ENCODE data around the gene MYADML2. TPM values are rescaled to one million over a fixed set of nuclear protein-coding genes. Genes with fewer than 3 reads are reported as not detected.

The MYADML2 gene
- total RNA-seq, 1 donor from 2014 or later = 0.11 TPM

GRCh38 chr17:81939218-81939617 lies 7.8 kb downstream of the MYADML2 start:
- Mint-ChIP-seq H3K27me3 (ENCODE audit: insufficient read depth, low read depth) (peaks cover 12% of the 10 kb centered on the region), H3K27ac (no peak overlapping the region), H3K4me3 (peak overlapping the region; percentile 69), H3K4me1 (peaks cover 12% of the 10 kb centered on the region), H3K36me3 (peaks cover 2% of the 10 kb centered on the region), H3K9me3 (no peaks in the 10 kb centered on the region)
- Histone ChIP-seq H3K36me3 (no peaks in the 10 kb centered on the region), H3K4me2 (no peak overlapping the region), H3K9me3 (ENCODE audit: low read depth) (no peaks in the 10 kb centered on the region), H3K4me3 (no peak overlapping the region), H2AFZ (replicated peaks) (no peak overlapping the region), H3K27ac (no peak overlapping the region), H3K79me2 (ENCODE audit: low read depth) (peaks cover 6% of the 10 kb centered on the region), H3F3A (ENCODE audit: low read depth) (peaks cover 7% of the 10 kb centered on the region), H3K4me1 (peaks cover 16% of the 10 kb centered on the region), H4K20me1 (ENCODE audit: low read depth) (no peaks in the 10 kb centered on the region), H3K27me3 (peaks cover 36% of the 10 kb centered on the region), H3K9ac (no peak overlapping the region)
- no peak for DNase-seq (ENCODE audit: low spot score)
- TF ChIP-seq CTCF (IDR thresholded peaks at IDR 0.05) (no peak), EZH2 (IDR thresholded peaks at IDR 0.05) (no peak), EZH2phosphoT487 (IDR thresholded peaks at IDR 0.05) (no peak)

- no peak for TF ChIP-seq EZH2 (IDR thresholded peaks at IDR 0.05)
- H3K36me3 Mint-ChIP-seq = peaks cover 2% of the 10 kb centered on the region
- DNase-seq (ENCODE audit: low spot score) = no peak
- Histone ChIP-seq H3K27me3 (peaks cover 18% of the 10 kb centered on the region), H3K27ac (no peak overlapping the region), H4K20me1 (ENCODE audit: low read depth) (no peaks in the 10 kb centered on the region), H3K4me3 (no peak overlapping the region), H3K4me1 (no peaks in the 10 kb centered on the region), H3K9ac (no peak overlapping the region), H3K4me2 (no peak overlapping the region), H3K36me3 (no peaks in the 10 kb centered on the region), H2AFZ (replicated peaks) (no peak overlapping the region), H3F3A (ENCODE audit: low read depth) (peaks cover 4% of the 10 kb centered on the region), H3K9me3 (ENCODE audit: low read depth) (no peaks in the 10 kb centered on the region), H3K79me2 (ENCODE audit: low read depth) (peaks cover 6% of the 10 kb centered on the region)
- no peak overlapping the region for H3K27ac Mint-ChIP-seq
- peak overlapping the region; percentile 89 for H3K4me3 Mint-ChIP-seq
- no peaks in the 10 kb centered on the region for H3K9me3 Mint-ChIP-seq
- H3K27me3 Mint-ChIP-seq (ENCODE audit: insufficient read depth, low read depth) = peaks cover 13% of the 10 kb centered on the region
- H3K4me1 Mint-ChIP-seq = peaks cover 10% of the 10 kb centered on the region
Observed at GRCh38 chr17:81935709-81936084, 11.3 kb downstream of the MYADML2 start.

- H3K27ac Mint-ChIP-seq = no peak overlapping the region
- no peaks in the 10 kb centered on the region for H3K4me1 ChIP-seq
- no peak for DNase-seq (ENCODE audit: low spot score)
- H3K36me3 ChIP-seq = no peaks in the 10 kb centered on the region
- H4K20me1 ChIP-seq (ENCODE audit: low read depth) = peaks cover under 1% of the 10 kb centered on the region
- TF ChIP-seq EZH2phosphoT487 (IDR thresholded peaks at IDR 0.05) (no peak), EZH2 (IDR thresholded peaks at IDR 0.05) (no peak), CTCF (IDR thresholded peaks at IDR 0.05) (no peak)
- no peaks in the 10 kb centered on the region for H3K9me3 Mint-ChIP-seq
- H3K36me3 Mint-ChIP-seq = peaks cover 2% of the 10 kb centered on the region
- peaks cover 6% of the 10 kb centered on the region for H3K79me2 ChIP-seq (ENCODE audit: low read depth)
- peaks cover 10% of the 10 kb centered on the region for H3K4me1 Mint-ChIP-seq
- no peak overlapping the region for H2AFZ ChIP-seq (replicated peaks)
- no peak overlapping the region for H3K4me2 ChIP-seq
- H3F3A ChIP-seq (ENCODE audit: low read depth) = peaks cover 4% of the 10 kb centered on the region
- H3K27ac ChIP-seq = no peak overlapping the region
- H3K9me3 ChIP-seq (ENCODE audit: low read depth) = no peaks in the 10 kb centered on the region
- no peak overlapping the region for H3K4me3 ChIP-seq
- H3K27me3 ChIP-seq = peaks cover 18% of the 10 kb centered on the region
- H3K27me3 Mint-ChIP-seq (ENCODE audit: insufficient read depth, low read depth) = peaks cover 13% of the 10 kb centered on the region
- H3K4me3 Mint-ChIP-seq = peak overlapping the region; percentile 89
- H3K9ac ChIP-seq = no peak overlapping the region
Observed at GRCh38 chr17:81934850-81935708, 12.0 kb downstream of the MYADML2 start.

All from neural progenitor cell (in vitro differentiated cells).